ENCODE measurements around the gene C9orf50. TPM values are rescaled to one million over a fixed set of nuclear protein-coding genes. Genes with fewer than 3 reads are reported as not detected.

C9orf50 gene
- total and polyA plus RNA-seq, 2 donors (not counting 1 experiment from before 2014, with no cell fraction given) = not detected

DNA sequence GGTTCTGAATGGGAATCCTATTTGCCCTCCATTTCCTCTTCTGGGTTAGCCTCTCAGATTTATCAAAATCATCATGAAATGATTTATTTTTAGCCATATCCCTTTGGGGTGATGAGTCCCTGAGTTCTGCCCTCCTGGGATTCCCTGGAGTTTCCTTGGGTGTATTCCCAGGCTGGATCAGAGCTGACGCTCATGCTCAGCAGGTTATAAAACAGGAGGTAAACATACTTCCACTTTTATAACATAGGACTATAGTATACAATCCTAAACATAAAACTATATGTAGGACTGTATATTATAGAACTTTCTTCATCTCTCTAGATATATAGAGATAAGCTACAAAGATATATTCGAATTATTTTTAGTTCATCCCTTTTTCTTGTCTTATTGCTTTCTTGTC lies 40.1 kb upstream of the C9orf50 start:
- Mint-ChIP-seq H3K4me3 (no peak overlapping the region), H3K27me3 (peaks cover 18% of the 10 kb centered on the region), H3K27ac (no peak overlapping the region), H3K9me3 (ENCODE audit: insufficient read depth) (no peaks in the 10 kb centered on the region), H3K4me1 (peaks cover 7% of the 10 kb centered on the region)
- Histone ChIP-seq H3K4me3 (ENCODE audit: control extremely low read depth in 1 of 5, extremely low read depth in 1 of 5, insufficient read depth in 1 of 5, low read depth in 2 of 5, low read length in 4 of 5) (no peak overlapping the region), H3K9me3 (ENCODE audit: control extremely low read depth in 1 of 3, control insufficient read depth in 2 of 3, insufficient read depth in 1 of 3, low read length in 2 of 3) (no peaks in the 10 kb centered on the region), H3K79me2 (ENCODE audit: control insufficient read depth, insufficient read depth, low read length) (no peaks in the 10 kb centered on the region), H4K20me1 (ENCODE audit: control insufficient read depth, insufficient read depth, low read length, poor library complexity, severe bottlenecking) (no peaks in the 10 kb centered on the region), H3K36me3 (replicated peaks in 1 of 2; ENCODE audit: control extremely low read depth in 1 of 2, control insufficient read depth in 1 of 2, extremely low read depth in 1 of 2, insufficient read depth in 2 of 2, low read length in 1 of 2) (no peaks in the 10 kb centered on the region), H3K27me3 (replicated peaks in 1 of 4; ENCODE audit: control extremely low read depth in 1 of 4, control insufficient read depth in 3 of 4, insufficient read depth in 4 of 4, low read length in 3 of 4) (peaks cover 0 to 14% (median 2%) of the 10 kb centered on the region in 4 experiments), H3K9ac (ENCODE audit: low read length) (no peak overlapping the region), H2AFZ (ENCODE audit: insufficient read depth, low read depth, low read length, poor library complexity, severe bottlenecking) (no peak overlapping the region), H3K4me2 (replicated peaks; ENCODE audit: low read depth, low read length, poor library complexity, severe bottlenecking) (no peak overlapping the region), H3K27ac (ENCODE audit: low read length in 2 of 2) (no peak overlapping the region), H3K4me1 (ENCODE audit: control insufficient read depth in 2 of 2, insufficient read depth in 2 of 2, low read length in 2 of 2) (peaks cover 6 to 8% of the 10 kb centered on the region in 2 donors)
- DNase-seq (no peak), ATAC-seq (ENCODE audit: low read depth) (no peak)
- intact Hi-C loops (cut with micrococcal nuclease) = no loop called here
- no CpG with 5 or more reads among the region's 2 CpGs for WGBS (ENCODE audit: insufficient coverage)
- CTCF ChIA-PET = no interaction called here
- TF ChIP-seq, protein P1, sequence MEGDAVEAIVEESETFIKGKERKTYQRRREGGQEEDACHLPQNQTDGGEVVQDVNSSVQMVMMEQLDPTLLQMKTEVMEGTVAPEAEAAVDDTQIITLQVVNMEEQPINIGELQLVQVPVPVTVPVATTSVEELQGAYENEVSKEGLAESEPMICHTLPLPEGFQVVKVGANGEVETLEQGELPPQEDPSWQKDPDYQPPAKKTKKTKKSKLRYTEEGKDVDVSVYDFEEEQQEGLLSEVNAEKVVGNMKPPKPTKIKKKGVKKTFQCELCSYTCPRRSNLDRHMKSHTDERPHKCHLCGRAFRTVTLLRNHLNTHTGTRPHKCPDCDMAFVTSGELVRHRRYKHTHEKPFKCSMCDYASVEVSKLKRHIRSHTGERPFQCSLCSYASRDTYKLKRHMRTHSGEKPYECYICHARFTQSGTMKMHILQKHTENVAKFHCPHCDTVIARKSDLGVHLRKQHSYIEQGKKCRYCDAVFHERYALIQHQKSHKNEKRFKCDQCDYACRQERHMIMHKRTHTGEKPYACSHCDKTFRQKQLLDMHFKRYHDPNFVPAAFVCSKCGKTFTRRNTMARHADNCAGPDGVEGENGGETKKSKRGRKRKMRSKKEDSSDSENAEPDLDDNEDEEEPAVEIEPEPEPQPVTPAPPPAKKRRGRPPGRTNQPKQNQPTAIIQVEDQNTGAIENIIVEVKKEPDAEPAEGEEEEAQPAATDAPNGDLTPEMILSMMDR (IDR thresholded peaks at IDR 0.05) = no peak
- TF ChIP-seq EZH2 (IDR thresholded peaks at IDR 0.05; ENCODE audit: borderline replicate concordance, insufficient read depth, low read depth, low read length, poor library complexity, severe bottlenecking) = no peak
- POLR2A ChIA-PET = no interaction called here

DNA sequence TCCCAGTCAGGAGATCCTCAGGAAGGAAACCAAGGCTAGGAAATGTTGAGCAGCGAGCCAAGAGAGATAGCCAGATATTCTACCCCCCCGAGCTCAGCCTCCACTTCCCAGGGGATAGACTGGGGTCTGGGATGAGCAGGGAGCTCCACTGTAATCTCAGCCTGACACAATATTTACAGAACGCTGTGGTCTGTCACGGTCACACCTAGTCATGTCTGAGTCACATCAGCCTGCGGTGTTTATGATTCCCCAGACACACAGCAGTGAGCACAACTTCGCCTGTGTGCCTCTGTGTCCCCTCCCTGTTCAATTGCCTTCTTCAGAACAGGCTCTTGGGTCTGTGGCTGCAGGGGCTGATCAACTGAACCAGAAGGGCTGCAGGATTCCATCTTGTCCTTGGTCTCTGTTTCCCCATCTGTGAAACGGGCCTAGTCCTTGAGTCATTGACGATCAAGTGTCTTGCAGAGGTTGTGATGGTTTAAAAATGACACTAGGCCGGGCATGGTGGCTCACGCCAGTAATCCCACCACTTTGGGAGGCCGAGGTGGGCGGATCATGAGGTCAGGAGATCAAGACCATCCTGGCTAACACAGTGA lies 36.0 kb upstream of the C9orf50 start:
- CTCF ChIA-PET = interaction anchor here (0.7 kb wide), 1 partner anchor 453 kb away, joined by 3 read pairs; no protein-coding TSS in a partner anchor
- no peak for ATAC-seq (ENCODE audit: low read depth)
- no peak overlapping the region for H3K27ac ChIP-seq (ENCODE audit: low read length in 2 of 2)
- no peak overlapping the region for H3K9ac ChIP-seq (ENCODE audit: low read length)
- H3K36me3 ChIP-seq (replicated peaks in 1 of 2; ENCODE audit: control extremely low read depth in 1 of 2, control insufficient read depth in 1 of 2, extremely low read depth in 1 of 2, insufficient read depth in 2 of 2, low read length in 1 of 2) = no peaks in the 10 kb centered on the region
- POLR2A ChIA-PET = no interaction called here
- Mint-ChIP-seq H3K4me1 (no peaks in the 10 kb centered on the region), H3K27ac (no peak overlapping the region), H3K9me3 (ENCODE audit: insufficient read depth) (no peaks in the 10 kb centered on the region), H3K27me3 (peaks cover 16% of the 10 kb centered on the region), H3K4me3 (no peak overlapping the region)
- intact Hi-C loops (cut with micrococcal nuclease) = no loop called here
- no peak overlapping the region for H3K4me2 ChIP-seq (replicated peaks; ENCODE audit: low read depth, low read length, poor library complexity, severe bottlenecking)
- no peak for TF ChIP-seq EZH2 (IDR thresholded peaks at IDR 0.05; ENCODE audit: borderline replicate concordance, insufficient read depth, low read depth, low read length, poor library complexity, severe bottlenecking)
- TF ChIP-seq, protein P1 (IDR thresholded peaks at IDR 0.05) = no peak
- no peak overlapping the region for H3K4me3 ChIP-seq (ENCODE audit: control extremely low read depth in 1 of 5, extremely low read depth in 1 of 5, insufficient read depth in 1 of 5, low read depth in 2 of 5, low read length in 4 of 5)
- no peaks in the 10 kb centered on the region for H3K4me1 ChIP-seq (ENCODE audit: control insufficient read depth in 2 of 2, insufficient read depth in 2 of 2, low read length in 2 of 2)
- WGBS (ENCODE audit: insufficient coverage) = 97% methylated on average over 5 of the region's 12 CpGs
- H4K20me1 ChIP-seq (ENCODE audit: control insufficient read depth, insufficient read depth, low read length, poor library complexity, severe bottlenecking) = no peaks in the 10 kb centered on the region
- no peak for DNase-seq
- H3K79me2 ChIP-seq (ENCODE audit: control insufficient read depth, insufficient read depth, low read length) = no peaks in the 10 kb centered on the region
- no peaks in the 10 kb centered on the region for H3K9me3 ChIP-seq (ENCODE audit: control extremely low read depth in 1 of 3, control insufficient read depth in 2 of 3, insufficient read depth in 1 of 3, low read length in 2 of 3)
- H2AFZ ChIP-seq (ENCODE audit: insufficient read depth, low read depth, low read length, poor library complexity, severe bottlenecking) = no peak overlapping the region
- peaks cover 0 to 3% (median 0%) of the 10 kb centered on the region in 4 experiments for H3K27me3 ChIP-seq (replicated peaks in 1 of 4; ENCODE audit: control extremely low read depth in 1 of 4, control insufficient read depth in 3 of 4, insufficient read depth in 4 of 4, low read length in 3 of 4)

All from B cell (primary cell).